HG03457 (cell line): ENCODE data around the gene NEFH.
"Not testable (repeated sequence)": the region's sequence is repeated elsewhere in the genome, so short reads cannot be mapped to it uniquely, and the experiment has no call there.

ENCODE experiments used
- ATAC-seq: cut with Tn5 transposase; IDR thresholded peaks from one replicate; pipeline ENCODE4 v1.9.1; 2021; ENCODE audit warnings: moderate number of reproducible peaks; ENCODE audit not compliant: unreplicated experiment

The NEFH gene

GRCh38 chr22:29479417-29480261 lies at the start of gene NEFH:
Gene NEFH, plus strand, starts transcription at chr22:29480218. Its CDS starts 45 bp downstream, at chr22:29480263.
- ATAC-seq: no peak

- ATAC-seq: no peak
These were observed 48.0 kb upstream of the NEFH start for GRCh38 chr22:29431986-29432385.

- ATAC-seq: no peak
These were observed 46.2 kb upstream of the NEFH start for GRCh38 chr22:29433856-29434255.

- no peak for ATAC-seq
These were observed 45.7 kb upstream of the NEFH start for GRCh38 chr22:29434288-29434687.

GRCh38 chr22:29435236-29436136 lies 44.5 kb upstream of the NEFH start:
- no peak for ATAC-seq

GRCh38 chr22:29438283-29438682 lies 41.7 kb upstream of the NEFH start, which contains the start of gene RFPL1:
Gene RFPL1, plus strand, starts transcription at chr22:29438583.
- not testable (repeated sequence) for ATAC-seq

- ATAC-seq: no peak
These were observed 37.0 kb upstream of the NEFH start for GRCh38 chr22:29442976-29443375.

GRCh38 chr22:29443452-29443851 lies 36.6 kb upstream of the NEFH start:
- no peak for ATAC-seq

- ATAC-seq: no peak
These were observed 35.9 kb upstream of the NEFH start for GRCh38 chr22:29443861-29444792.

- no peak for ATAC-seq
These were observed 34.5 kb upstream of the NEFH start for GRCh38 chr22:29445508-29445907.

- ATAC-seq: no peak
These were observed 32.1 kb upstream of the NEFH start for GRCh38 chr22:29447906-29448305.

GRCh38 chr22:29449296-29449875 lies 30.6 kb upstream of the NEFH start:
- ATAC-seq: no peak

GRCh38 chr22:29450222-29450621 lies 29.8 kb upstream of the NEFH start:
- no peak for ATAC-seq

GRCh38 chr22:29451863-29452262 lies 28.2 kb upstream of the NEFH start:
- no peak for ATAC-seq

- ATAC-seq: no peak
These were observed 25.7 kb upstream of the NEFH start for GRCh38 chr22:29454276-29454675.

- ATAC-seq: no peak
These were observed 23.8 kb upstream of the NEFH start for GRCh38 chr22:29456211-29456671.

- no peak for ATAC-seq
These were observed 22.3 kb upstream of the NEFH start for GRCh38 chr22:29457730-29458129.

GRCh38 chr22:29458551-29458950 lies 21.5 kb upstream of the NEFH start:
- ATAC-seq: no peak

- no peak for ATAC-seq
These were observed 20.2 kb upstream of the NEFH start for GRCh38 chr22:29459773-29460172.

- ATAC-seq: no peak
These were observed 18.8 kb upstream of the NEFH start for GRCh38 chr22:29461263-29461662.
